BE2C (cell line): ENCODE measurements around the gene TELO2.

ENCODE experiments used
- DNase-seq: peaks from one replicate; pipeline ENCODE4 v3.0.0-alpha.2; 2020
- H3K27me3 ChIP-seq: fragments of 250-450 bp; sonication (Bioruptor Pico); 2 replicates; pipeline ENCODE4 v1.5.1; 2020; ENCODE audit warnings: mild to moderate bottlenecking
- H3K36me3 ChIP-seq: fragments of 250-450 bp; sonication (Bioruptor Pico); 2 replicates; pipeline ENCODE4 v1.5.1; 2020; ENCODE audit warnings: mild to moderate bottlenecking
- H3K4me1 ChIP-seq: fragments of 250-450 bp; sonication (Bioruptor Pico); 2 replicates; pipeline ENCODE4 v1.5.1; 2020
- H3K4me3 ChIP-seq: 2 replicates; pipeline ENCODE4 v1.5.1; 2011; ENCODE audit warnings: low read depth, low read length
- H3K9me3 ChIP-seq: fragments of 250-450 bp; sonication (Bioruptor Pico); 2 replicates; pipeline ENCODE4 v1.5.1; 2020
- TF ChIP-seq, protein P1 (sequence below): IDR thresholded peaks from 2 replicates; pipeline ENCODE4 v1.5.1; 2012; ENCODE audit warnings: mild to moderate bottlenecking, low read depth, low read length

Gene TELO2

DNA sequence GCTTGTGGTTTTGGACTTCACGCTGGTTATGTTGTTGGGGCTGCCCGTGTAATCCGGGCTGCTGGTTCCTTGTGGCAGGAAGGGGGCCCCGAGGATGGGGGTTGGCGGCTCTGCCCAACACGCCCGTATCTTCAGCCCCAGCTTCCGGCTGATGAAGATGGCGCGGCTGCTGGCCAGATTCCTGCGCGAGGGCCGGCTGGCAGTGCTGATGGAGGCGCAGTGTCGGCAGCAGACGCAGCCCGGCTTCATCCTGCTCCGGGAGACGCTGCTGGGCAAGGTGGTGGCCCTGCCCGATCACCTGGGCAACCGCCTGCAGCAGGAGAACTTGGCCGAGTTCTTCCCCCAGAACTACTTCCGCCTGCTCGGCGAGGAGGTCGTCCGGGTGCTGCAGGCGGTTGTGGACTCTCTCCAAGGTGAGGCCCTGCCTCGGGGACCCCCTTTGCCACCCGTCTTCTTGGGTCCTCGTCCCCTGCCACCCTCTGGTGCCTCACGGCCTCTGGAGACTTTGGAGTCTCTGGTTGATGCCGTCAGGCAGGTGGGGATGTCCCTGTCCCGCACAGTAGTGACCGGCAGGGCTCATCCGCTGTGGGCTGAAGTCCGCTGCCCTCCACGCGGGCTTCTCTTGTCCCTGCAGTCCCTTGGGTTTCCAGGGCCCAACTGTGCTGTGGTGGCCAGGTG, 2.2 kb downstream of the TELO2 start:
- Histone ChIP-seq H3K27me3 (no peaks in the 10 kb centered on the region), H3K9me3 (no peaks in the 10 kb centered on the region), H3K4me1 (peaks cover 4% of the 10 kb centered on the region), H3K4me3 (no peak overlapping the region), H3K36me3 (peaks cover 46% of the 10 kb centered on the region)
- TF ChIP-seq, protein P1, sequence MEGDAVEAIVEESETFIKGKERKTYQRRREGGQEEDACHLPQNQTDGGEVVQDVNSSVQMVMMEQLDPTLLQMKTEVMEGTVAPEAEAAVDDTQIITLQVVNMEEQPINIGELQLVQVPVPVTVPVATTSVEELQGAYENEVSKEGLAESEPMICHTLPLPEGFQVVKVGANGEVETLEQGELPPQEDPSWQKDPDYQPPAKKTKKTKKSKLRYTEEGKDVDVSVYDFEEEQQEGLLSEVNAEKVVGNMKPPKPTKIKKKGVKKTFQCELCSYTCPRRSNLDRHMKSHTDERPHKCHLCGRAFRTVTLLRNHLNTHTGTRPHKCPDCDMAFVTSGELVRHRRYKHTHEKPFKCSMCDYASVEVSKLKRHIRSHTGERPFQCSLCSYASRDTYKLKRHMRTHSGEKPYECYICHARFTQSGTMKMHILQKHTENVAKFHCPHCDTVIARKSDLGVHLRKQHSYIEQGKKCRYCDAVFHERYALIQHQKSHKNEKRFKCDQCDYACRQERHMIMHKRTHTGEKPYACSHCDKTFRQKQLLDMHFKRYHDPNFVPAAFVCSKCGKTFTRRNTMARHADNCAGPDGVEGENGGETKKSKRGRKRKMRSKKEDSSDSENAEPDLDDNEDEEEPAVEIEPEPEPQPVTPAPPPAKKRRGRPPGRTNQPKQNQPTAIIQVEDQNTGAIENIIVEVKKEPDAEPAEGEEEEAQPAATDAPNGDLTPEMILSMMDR: no peak
- no peak for DNase-seq

DNA sequence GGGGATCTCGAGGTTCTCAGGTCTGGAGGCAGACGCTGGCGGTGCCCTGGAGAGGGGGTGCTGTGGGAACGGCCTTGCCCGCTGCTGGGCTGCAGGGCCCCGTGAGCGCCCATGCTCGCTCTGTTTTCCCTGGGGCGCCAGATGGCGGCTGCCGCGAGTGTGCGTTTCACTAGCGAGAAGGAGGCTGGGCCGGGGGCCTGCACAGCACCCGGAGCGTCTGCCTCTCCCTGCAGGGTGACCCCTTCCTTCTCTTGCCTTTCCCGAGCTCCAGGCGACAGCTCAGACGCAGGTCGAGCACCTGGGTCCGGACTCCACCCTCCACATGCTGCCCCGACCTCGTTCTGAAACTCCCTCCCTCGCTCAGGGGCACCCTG, 2.7 kb downstream of the TELO2 start:
- peaks cover 51% of the 10 kb centered on the region for H3K36me3 ChIP-seq
- H3K4me3 ChIP-seq: no peak overlapping the region
- no peaks in the 10 kb centered on the region for H3K27me3 ChIP-seq
- no peak for DNase-seq
- peaks cover 4% of the 10 kb centered on the region for H3K4me1 ChIP-seq
- TF ChIP-seq, protein P1: no peak
- no peaks in the 10 kb centered on the region for H3K9me3 ChIP-seq

DNA sequence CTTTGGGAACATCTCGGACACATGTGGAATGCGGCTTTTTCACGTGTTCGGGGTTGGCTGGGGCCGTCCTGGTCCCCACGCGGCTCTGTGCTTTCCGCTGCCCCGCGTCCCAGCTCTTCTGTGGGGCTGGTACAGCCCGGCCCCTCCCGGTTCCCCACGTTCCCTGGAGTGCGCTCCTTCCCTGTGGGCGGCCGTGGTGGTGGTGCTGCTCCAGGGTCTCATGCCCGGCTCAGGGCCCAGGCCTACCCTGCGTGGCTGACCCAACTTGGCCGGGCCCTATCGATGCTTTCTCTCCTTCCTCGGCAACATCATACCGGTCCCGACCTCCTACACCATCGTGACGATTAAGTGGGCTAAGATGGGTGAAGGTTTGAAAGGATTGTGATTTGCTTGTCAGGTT, 3.3 kb downstream of the TELO2 start:
- Histone ChIP-seq H3K4me3 (no peak overlapping the region), H3K27me3 (no peaks in the 10 kb centered on the region), H3K4me1 (peaks cover 4% of the 10 kb centered on the region), H3K9me3 (no peaks in the 10 kb centered on the region), H3K36me3 (peaks cover 57% of the 10 kb centered on the region)
- TF ChIP-seq, protein P1: no peak
- DNase-seq: no peak

DNA sequence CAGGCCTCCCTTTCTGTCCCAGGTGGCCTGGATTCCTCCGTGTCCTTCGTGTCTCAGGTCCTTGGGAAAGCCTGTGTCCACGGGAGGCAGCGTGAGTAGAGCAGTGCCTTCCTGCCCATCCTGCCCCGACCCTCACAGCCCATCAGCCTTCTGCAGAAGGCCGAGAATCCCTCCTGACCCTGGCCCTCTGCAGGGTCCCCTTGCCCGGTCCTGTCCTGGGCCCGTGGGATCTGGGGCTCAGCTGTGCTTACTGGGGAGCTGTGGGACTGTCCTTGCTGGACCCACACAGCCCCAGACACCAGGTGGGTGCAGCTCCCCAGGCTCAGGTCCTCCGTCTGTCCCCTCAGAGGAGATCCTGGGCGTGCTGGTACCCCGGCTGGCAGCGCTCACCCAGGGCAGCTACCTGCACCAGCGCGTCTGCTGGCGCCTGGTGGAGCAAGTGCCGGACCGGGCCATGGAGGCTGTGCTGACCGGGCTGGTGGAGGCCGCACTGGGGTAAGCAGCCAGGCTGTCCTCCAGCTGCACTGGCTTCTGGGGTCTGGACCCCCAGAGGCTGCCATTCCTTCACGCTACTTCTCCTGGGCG, 3.9 kb downstream of the TELO2 start:
- DNase-seq: no peak
- TF ChIP-seq, protein P1: no peak
- Histone ChIP-seq H3K9me3 (no peaks in the 10 kb centered on the region), H3K27me3 (no peaks in the 10 kb centered on the region), H3K36me3 (peaks cover 64% of the 10 kb centered on the region), H3K4me1 (peaks cover 4% of the 10 kb centered on the region), H3K4me3 (no peak overlapping the region)

DNA sequence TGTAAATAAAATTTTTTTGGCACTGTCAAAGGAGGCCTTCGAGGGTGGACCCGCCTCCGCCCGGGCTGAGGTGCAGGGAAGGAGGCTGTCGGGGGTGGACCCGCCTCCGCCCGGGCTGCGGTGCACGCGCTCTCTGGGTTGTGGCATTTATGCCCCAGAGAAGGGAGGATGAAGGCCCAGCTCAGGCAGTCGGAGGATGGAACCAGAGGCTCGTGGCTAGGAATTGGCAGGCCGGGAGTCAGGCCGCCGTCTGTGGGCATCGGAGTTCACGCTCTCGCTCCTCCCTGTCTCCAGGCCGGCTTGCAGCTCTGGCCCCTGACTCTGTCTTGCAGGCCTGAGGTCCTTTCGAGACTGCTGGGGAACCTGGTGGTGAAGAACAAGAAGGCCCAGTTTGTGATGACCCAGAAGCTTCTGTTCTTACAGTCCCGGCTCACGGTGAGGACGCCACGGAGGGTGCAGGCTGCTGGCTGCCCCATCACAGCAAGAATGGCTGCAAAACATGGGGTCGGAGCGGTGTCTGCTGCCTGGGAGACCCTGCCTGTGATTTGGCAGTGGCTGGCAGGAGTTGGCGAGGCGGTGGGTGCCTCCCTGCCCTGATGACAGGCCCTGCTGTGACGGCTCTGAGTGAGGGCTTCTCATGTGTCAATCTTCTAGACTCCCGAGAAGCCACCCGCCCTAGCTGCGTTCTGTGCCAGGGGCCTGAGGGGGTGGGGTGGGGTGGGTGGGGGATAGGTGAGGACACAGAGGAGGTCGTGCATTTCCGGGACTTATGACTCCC, 5.9 kb downstream of the TELO2 start:
- no peaks in the 10 kb centered on the region for H3K27me3 ChIP-seq
- H3K4me1 ChIP-seq: no peaks in the 10 kb centered on the region; the same call in 1 of the 2 replicates
- H3K4me3 ChIP-seq: no peak overlapping the region
- no peaks in the 10 kb centered on the region for H3K9me3 ChIP-seq
- H3K36me3 ChIP-seq: peaks cover 77% of the 10 kb centered on the region
- no peak for DNase-seq
- TF ChIP-seq, protein P1: no peak
